DMS79 (cell line): ENCODE measurements around the gene CRB1.

ENCODE experiments used
- DNase-seq: peaks from one replicate; lab custom pipeline; 2025; lab: John Stamatoyannopoulos, UW

Gene CRB1

GRCh38 chr1:197303463-197303862 lies 35.4 kb downstream of the CRB1 start:
- DNase-seq = no peak

DNA sequence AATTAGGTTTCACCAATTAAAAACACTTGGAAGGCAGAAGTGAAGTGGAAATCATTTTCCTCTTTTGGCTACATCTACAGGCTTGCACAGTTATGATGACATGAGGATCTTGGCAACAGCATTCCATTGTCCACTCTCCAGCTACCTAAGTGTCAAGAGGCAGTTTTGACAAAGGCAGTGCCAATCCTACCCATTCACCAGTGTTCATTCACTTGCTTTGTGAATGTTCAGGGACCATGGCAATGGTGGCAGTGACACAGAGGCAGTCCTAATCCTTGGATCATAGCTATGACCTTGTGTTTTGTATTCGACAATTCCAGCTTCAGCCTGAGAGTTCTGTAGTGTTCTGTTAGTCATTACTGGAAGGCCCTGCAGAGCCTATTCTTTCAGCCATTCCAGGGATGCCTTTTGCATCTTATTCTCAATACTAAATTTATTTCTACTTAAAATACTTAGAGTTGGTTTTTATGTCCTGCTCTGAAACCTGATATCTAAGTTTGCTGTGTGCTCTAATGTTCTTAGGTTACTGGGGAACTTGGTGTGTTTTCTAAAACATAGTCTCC lies 36.7 kb downstream of the CRB1 start:
- DNase-seq = no peak

DNA sequence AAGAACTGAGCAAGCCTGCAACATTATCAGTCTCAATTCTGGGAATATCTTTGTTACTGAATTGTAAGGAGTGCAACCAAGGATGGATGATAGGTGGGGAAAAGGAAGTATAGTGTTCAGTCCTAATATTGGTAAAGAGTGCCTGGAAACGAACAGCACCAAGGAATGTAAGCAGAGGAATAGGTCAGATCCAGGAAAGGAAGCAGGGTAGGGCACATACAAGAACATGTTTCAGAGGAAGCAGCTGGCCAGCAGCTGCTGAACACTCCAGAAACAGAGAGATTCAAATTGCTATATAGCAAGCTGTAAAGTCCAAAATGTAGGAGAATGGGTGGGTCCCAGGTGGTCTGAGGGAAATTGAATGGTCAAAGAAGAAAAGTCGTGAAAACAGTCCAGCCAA lies 37.9 kb downstream of the CRB1 start:
- DNase-seq = no peak

DNA sequence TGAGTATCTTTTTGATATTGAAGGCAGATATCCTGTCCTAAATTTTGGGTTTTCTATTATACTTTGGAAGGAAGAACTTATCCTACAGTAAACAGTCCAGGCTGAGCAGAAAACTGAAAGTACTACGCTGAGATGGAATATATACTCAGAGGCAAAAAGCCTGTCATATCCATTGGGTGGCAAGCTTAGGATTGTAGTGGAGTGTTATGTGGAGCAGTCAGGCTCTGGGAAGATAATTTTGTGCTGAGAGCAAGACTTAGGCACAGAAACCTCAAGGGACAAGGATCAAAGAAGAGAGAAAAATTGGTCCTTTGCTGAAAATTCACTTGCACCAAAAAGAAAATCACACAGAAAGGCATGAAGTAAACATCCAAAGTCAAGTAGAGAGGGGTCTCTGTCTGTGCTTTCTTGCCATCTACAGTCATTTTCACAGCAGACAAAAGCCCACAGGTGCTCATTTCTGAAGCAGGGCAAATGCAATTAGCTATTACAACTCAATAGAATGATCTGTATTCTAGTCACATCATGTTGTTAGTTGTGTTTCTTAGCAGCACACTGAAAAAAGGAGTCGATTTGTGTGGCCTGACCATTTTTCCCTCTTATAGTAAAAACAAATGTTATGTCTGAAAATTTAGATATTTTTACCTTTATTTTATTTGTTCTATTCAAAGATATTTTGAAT lies 38.5 kb downstream of the CRB1 start:
- no peak for DNase-seq

DNA sequence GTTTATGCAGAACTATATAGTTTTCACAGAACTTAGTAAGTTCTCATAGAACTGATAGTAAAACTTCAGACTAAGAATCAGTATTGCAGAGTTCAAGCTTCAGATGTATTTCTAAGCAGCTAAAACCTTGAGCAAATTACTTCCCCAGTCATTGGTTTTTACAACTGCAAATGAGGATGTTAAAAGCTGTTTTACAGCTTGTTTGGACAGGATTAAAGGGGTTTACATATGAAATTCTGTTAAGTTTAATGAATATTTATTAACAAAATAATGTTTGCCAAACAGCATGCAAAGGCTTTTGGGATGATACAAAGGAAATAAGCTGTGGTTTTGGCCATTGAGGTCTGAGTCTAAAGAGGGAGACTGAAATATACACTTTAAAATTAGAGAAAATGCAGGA lies 39.1 kb downstream of the CRB1 start:
- DNase-seq = no peak

DNA sequence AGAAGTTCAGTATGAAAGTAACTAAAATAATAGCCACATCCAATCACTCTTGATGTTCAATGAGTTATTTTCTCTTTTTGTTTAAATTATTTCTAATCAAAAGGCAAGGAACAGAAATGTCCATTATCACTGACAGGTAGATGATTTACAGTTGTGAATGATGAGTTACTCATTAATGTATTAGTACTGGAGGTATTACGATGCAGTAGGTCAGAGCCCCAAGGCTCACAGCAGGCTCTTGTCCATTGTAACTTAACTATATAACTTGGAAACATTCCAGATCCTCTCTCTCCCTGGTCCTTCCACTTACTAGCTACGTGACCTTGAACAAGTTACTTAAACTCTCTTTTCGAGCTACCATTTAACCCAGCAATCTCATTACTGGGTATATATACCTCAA lies 39.5 kb downstream of the CRB1 start:
- DNase-seq = no peak

DNA sequence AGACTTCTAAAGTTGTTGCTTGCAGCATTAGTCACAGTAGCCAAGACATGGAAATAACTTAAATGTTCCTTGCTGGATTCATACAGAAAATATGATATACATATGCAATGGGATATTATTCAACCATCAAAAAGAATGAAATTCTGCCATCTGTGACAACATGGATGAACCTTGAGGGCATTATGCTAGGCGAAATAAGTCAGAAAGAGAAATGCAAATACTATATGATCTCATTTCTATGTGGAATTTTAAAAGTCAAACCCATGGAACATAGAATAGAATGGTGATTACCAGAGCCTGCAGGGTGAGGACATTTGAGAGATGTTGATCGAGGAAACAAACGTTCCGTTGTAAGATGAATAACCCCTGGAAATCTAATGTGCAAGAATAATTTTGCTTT lies 43.0 kb downstream of the CRB1 start:
- no peak for DNase-seq

GRCh38 chr1:197312163-197312562 lies 44.1 kb downstream of the CRB1 start:
- no peak for DNase-seq

DNA sequence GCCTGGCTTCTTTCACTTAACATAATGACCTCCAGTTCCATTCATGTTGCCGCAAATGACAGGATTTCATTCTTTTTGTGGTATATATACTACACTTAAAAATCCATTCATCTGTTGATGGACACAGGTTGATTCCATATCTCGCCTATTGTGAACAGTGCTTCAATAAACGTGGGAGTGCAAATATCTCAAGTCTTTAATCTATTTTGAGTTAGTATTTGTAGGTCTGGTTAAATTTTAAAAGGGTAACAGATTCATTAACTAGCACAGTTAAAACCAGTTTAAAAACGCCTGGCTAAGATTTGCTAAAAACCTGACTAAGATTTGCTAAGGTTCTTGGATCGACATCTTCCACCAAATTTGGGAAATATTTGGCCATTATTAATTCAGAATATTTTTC lies 45.7 kb downstream of the CRB1 start:
- no peak for DNase-seq

- DNase-seq = no peak
These were observed 46.6 kb downstream of the CRB1 start for GRCh38 chr1:197314682-197315081.

- DNase-seq = peak; percentile 17
These were observed 51.6 kb downstream of the CRB1 start for GRCh38 chr1:197319631-197320030.

DNA sequence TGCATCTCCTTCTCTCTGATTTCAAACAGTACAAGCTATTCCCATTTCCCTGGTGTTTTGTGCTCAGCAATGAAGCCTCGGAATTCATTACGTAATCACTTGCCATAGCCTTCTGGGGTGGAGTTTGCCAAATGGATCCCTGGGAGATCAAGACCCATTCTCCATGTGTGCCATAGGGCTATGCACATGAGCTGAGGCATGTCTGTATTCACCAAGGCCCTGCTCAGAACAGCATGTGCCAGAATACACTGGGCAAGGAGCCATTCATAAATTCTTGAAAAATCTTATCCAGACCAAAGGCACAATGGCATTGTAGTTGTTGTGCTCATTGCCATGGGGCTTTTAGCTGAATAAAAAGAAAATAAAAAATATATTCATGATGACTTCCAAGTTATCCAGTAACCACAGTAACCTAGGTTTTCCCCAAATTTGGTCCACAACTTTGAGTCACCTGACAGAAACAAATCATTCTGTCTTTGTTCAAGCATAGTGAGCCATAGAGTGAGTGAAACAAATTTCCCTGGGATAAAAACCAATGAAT lies 53.0 kb downstream of the CRB1 start:
- DNase-seq = no peak

DNA sequence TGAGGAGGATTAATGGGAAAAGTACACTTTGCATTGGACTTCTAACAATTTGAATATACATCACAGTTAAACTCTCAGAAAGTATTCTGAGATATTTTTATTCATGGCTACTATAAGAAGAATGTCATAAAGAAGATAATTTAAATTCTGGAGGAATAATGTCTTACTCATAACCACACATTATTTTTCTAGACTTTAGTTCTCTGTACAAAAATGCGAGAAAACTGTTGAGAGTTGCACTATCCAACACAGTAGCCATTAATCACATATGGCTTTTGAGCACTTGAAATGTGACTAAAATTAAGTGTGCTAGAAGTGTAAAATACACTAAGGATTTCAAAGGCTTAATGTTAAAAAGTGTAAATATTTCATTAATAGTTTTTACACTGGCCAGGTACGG lies 53.8 kb downstream of the CRB1 start:
- DNase-seq = no peak

- no peak for DNase-seq
These were observed 59.8 kb downstream of the CRB1 start for GRCh38 chr1:197327776-197328364.

DNA sequence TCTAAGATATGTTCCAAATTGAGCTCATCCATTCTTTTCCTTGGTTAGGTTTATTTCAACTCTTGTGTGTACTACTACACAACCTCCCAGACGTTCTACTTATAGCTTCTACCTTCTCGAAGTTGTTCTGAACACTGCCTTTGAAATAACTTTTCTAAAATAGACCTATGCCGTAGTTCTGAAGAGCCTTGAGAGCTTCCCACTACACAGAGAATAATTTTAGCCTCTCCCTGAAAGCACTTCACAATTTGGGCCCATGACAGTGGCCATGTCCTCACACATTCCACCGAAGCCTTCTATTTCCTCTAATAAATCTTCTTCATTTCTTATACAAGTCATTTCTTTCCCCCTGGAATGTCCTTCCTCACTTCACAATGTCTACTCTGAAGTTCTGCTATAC lies 62.2 kb downstream of the CRB1 start:
- no peak for DNase-seq

DNA sequence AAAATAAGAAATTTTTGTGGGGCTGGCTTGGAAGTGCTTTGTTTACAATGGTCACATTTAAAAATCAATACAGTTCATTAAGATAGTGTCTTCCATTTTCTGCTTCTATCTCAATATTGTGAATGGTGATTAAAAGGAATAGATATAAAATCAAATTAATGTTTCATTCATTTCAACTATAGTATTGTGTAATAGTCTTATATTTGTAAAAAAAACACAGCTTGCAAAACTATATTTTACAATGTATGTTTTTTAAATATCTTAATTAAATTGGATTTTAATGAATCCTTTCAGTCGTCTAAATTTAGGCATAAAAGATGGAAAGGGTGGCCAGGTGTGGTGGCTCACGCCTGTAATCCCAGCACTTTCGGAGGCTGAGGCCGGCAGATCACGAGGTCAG lies 63.5 kb downstream of the CRB1 start:
- no peak for DNase-seq

DNA sequence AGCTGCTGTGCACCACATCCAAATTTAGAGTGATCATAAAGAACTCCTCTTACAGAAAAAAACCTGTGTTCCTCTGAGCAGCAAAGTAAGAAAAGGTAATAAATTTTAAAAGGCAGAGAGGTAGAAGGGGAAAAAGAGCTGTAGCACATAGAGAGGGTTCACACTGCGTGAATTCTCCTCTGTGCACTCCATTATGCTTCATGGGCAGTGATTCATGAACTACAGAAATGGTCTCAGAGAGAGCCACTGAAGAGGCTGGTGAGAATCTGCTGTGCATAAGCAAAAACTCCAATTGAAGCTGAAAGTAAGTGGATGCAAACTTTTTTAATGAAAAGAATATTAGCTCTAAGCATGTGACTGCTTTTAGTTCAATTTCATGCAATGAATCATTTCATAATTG lies 65.0 kb downstream of the CRB1 start:
- DNase-seq = no peak

- DNase-seq = no peak
These were observed 68.5 kb downstream of the CRB1 start for GRCh38 chr1:197336571-197336970.

GRCh38 chr1:197339106-197340060 lies 71.3 kb downstream of the CRB1 start:
- no peak for DNase-seq

DNA sequence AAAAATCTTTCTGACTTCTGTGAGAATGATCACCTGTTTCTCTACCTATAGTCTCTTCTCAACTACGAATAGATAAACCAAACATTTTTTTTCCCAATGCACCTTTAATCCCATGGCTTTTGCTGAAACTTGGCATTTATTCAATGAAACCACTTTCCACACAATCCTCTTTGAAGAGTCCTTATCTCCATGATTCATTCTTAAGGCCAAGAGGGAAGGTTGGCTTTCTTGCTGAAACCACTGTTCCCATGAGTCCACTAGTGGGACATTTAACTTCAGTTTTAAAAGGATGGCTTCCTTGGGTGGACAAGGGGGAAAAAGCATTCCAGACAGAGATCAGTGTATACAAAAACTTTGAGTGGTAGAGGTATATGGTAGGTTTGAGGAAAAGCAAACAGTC lies 73.6 kb downstream of the CRB1 start:
- DNase-seq = no peak

GRCh38 chr1:197342044-197342565 lies 74.1 kb downstream of the CRB1 start:
- DNase-seq = no peak

DNA sequence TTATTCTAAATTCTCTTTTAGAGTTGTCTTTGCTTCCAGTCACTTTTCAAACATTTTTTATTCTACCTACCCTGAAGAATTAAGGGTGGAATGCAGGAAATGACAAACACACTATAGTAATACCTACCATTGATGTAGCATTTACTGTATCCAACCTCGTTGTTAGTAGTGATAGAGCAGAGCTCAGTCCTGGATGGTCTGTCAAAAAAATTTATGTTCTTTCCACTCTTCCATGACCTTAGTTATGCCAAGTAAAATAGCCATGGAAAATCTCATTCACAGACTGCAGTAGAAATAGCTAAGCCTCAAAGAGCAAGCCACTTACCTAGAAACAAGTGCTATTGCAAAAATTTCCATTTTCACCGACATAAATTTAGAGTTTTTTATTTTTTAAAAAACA lies 74.6 kb downstream of the CRB1 start:
- no peak for DNase-seq
